HG02884 (cell line): Measurements from ENCODE around the gene KLHDC2.
"Not testable (repeated sequence)": the region's sequence is repeated elsewhere in the genome, so short reads cannot be mapped to it uniquely, and the experiment has no call there.

ENCODE experiments used
- ATAC-seq: cut with Tn5 transposase; IDR thresholded peaks from one replicate; pipeline ENCODE4 v1.9.1; 2021; ENCODE audit warnings: mild to moderate bottlenecking, moderate library complexity; ENCODE audit not compliant: unreplicated experiment

KLHDC2 gene

GRCh38 chr14:49778421-49778820 lies 10.5 kb downstream of the KLHDC2 start:
- no peak for ATAC-seq

GRCh38 chr14:49781040-49781439 lies 13.1 kb downstream of the KLHDC2 start:
- ATAC-seq: not testable (repeated sequence)

- ATAC-seq: no peak
Measured at GRCh38 chr14:49783394-49784014, 15.6 kb downstream of the KLHDC2 start.

GRCh38 chr14:49786315-49786714 lies 18.4 kb downstream of the KLHDC2 start:
- no peak for ATAC-seq

GRCh38 chr14:49792618-49793017 lies 24.7 kb downstream of the KLHDC2 start:
- no peak for ATAC-seq

GRCh38 chr14:49796025-49796424 lies 28.1 kb downstream of the KLHDC2 start:
- ATAC-seq: no peak

GRCh38 chr14:49808780-49809179 lies 40.8 kb downstream of the KLHDC2 start:
- no peak for ATAC-seq

- ATAC-seq: not testable (repeated sequence)
Measured at GRCh38 chr14:49816118-49816517, 48.2 kb downstream of the KLHDC2 start.

- ATAC-seq: no peak
Measured at GRCh38 chr14:49816844-49817243, 48.9 kb downstream of the KLHDC2 start.

- no peak for ATAC-seq
Measured at GRCh38 chr14:49820176-49820575, 52.2 kb downstream of the KLHDC2 start.

- no peak for ATAC-seq
Measured at GRCh38 chr14:49828640-49829039, 60.7 kb downstream of the KLHDC2 start.
